ENCODE measurements around the gene XKR3.
"Not testable (repeated sequence)": the region's sequence is repeated elsewhere in the genome, so short reads cannot be mapped to it uniquely, and the experiment has no call there.

Gene XKR3

GRCh38 chr22:16827506-16827905, 2.3 kb upstream of the XKR3 start:
- Histone ChIP-seq H3K9me3 (ENCODE audit: control insufficient read depth, insufficient read depth, low read length) (no peaks in the 10 kb centered on the region), H3K4me1 (ENCODE audit: insufficient read depth, low read length) (peaks cover 12% of the 10 kb centered on the region), H3K36me3 (ENCODE audit: insufficient read depth, low read length) (no peaks in the 10 kb centered on the region), H3K9ac (ENCODE audit: low read depth, low read length) (no peak overlapping the region)

GRCh38 chr22:16819249-16819648, 6.0 kb downstream of the XKR3 start:
- H3K4me1 ChIP-seq (ENCODE audit: insufficient read depth, low read length): no peaks in the 10 kb centered on the region; the same call in 1 of the 2 replicates
- no peaks in the 10 kb centered on the region for H3K36me3 ChIP-seq (ENCODE audit: insufficient read depth, low read length)
- H3K9ac ChIP-seq (ENCODE audit: low read depth, low read length): no peak overlapping the region
- no peaks in the 10 kb centered on the region for H3K9me3 ChIP-seq (ENCODE audit: control insufficient read depth, insufficient read depth, low read length)

DNA sequence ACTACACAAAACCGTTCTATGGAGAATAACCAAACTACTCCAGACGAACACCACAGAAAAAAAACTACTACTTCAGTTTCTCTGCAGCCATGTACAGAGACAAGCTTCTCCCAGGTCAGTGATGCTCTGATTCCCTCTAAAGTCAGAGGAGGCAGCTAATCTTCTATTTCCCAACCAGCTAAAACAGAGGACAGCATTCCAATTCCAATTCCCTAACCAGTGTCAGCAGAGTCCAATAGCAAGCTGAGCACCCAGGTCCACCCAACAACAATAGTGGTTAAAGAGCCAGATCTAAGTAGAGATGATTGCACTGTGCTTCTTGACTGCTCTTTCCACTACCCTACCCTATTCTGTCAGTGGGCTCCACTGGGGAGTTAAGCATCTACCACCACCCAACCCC, 6.7 kb downstream of the XKR3 start:
- no peak overlapping the region for H3K9ac ChIP-seq (ENCODE audit: low read depth, low read length)
- no peaks in the 10 kb centered on the region for H3K9me3 ChIP-seq (ENCODE audit: control insufficient read depth, insufficient read depth, low read length)
- H3K4me1 ChIP-seq (ENCODE audit: insufficient read depth, low read length): no peaks in the 10 kb centered on the region; the same call in 1 of the 2 replicates
- H3K36me3 ChIP-seq (ENCODE audit: insufficient read depth, low read length): no peaks in the 10 kb centered on the region

- no peak overlapping the region for H3K9ac ChIP-seq (ENCODE audit: low read depth, low read length)
- H3K36me3 ChIP-seq (ENCODE audit: insufficient read depth, low read length): no peaks in the 10 kb centered on the region
Observed at GRCh38 chr22:16815073-16815472, 10.1 kb downstream of the XKR3 start.

GRCh38 chr22:16810188-16810802, 14.9 kb downstream of the XKR3 start:
- Histone ChIP-seq H3K36me3 (ENCODE audit: insufficient read depth, low read length) (no peaks in the 10 kb centered on the region), H3K4me1 (ENCODE audit: insufficient read depth, low read length) (peaks cover 11% of the 10 kb centered on the region), H3K9ac (ENCODE audit: low read depth, low read length) (no peak overlapping the region), H3K9me3 (ENCODE audit: control insufficient read depth, insufficient read depth, low read length) (no peaks in the 10 kb centered on the region)

More at GRCh38 chr22:16815073-16815472, 10.1 kb downstream of the XKR3 start:
- Histone ChIP-seq H3K9me3 (ENCODE audit: control insufficient read depth, insufficient read depth, low read length) (no peaks in the 10 kb centered on the region), H3K4me1 (ENCODE audit: insufficient read depth, low read length) (no peaks in the 10 kb centered on the region; the same call in 1 of the 2 replicates)

DNA sequence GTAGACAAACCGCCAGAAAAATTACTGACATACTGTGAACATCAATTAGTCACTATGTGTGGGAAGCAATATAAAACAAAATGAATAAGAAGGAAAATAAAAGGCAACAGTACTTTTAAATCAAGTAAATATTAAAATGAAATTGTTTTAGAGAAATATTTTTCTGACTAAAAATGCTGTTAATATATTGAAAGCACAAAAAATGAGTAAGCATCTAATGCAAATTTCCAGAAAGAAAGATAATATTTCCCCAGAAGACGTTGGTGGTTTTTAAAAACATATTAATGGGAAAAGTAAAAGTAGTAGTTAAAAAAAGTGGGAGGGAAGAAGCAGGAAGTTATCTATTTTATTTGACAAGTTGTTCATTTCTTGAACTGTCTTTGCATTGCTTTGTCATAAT, 16.5 kb downstream of the XKR3 start:
- Histone ChIP-seq H3K36me3 (ENCODE audit: insufficient read depth, low read length) (no peaks in the 10 kb centered on the region), H3K9me3 (ENCODE audit: control insufficient read depth, insufficient read depth, low read length) (no peaks in the 10 kb centered on the region)

DNA sequence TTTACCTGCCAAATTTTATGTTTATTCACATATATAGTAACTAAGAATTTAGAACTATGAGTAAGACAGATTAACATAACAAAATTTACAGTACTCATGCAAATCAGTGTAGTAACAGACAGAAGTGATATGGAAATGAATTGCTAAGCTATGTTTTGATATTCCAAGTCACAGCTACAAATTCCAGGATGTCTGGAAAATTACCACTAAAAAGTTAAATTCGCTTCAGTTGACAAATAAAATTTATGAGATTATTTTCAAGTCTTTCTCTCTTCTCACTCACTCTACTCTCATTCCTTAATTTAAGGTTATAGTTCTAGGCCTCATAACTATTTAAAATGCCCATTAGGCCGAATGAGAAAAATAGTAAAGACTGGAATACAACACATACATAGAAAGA, 18.1 kb downstream of the XKR3 start:
- H3K36me3 ChIP-seq (ENCODE audit: insufficient read depth, low read length): no peaks in the 10 kb centered on the region
- no peak overlapping the region for H3K9ac ChIP-seq (ENCODE audit: low read depth, low read length)
- H3K4me1 ChIP-seq (ENCODE audit: insufficient read depth, low read length): peaks cover 11% of the 10 kb centered on the region
- H3K9me3 ChIP-seq (ENCODE audit: control insufficient read depth, insufficient read depth, low read length): no peaks in the 10 kb centered on the region

More for the DNA sequence above, 16.5 kb downstream of the XKR3 start:
- no peak overlapping the region for H3K9ac ChIP-seq (ENCODE audit: low read depth, low read length)
- H3K4me1 ChIP-seq (ENCODE audit: insufficient read depth, low read length): peaks cover 11% of the 10 kb centered on the region

DNA sequence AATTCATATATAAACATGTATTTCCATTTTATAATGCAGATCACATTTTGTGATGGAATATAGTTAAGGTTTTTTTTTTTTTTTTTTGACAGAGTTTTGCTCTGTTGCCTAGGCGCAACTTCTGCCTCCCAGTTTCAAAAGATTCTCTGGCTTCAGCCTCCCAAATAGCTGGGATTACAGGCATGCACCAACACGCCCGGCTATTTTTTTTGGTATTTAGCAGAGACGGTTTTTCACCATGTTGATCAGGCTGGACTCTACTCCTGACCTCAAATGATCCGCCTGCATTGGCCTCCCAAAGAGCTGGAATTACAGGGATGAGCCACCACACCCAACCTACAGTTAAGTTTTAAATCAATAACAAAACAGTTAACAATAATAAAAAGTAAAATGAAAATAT, 18.8 kb downstream of the XKR3 start:
- no peaks in the 10 kb centered on the region for H3K36me3 ChIP-seq (ENCODE audit: insufficient read depth, low read length)
- peaks cover 11% of the 10 kb centered on the region for H3K4me1 ChIP-seq (ENCODE audit: insufficient read depth, low read length)

DNA sequence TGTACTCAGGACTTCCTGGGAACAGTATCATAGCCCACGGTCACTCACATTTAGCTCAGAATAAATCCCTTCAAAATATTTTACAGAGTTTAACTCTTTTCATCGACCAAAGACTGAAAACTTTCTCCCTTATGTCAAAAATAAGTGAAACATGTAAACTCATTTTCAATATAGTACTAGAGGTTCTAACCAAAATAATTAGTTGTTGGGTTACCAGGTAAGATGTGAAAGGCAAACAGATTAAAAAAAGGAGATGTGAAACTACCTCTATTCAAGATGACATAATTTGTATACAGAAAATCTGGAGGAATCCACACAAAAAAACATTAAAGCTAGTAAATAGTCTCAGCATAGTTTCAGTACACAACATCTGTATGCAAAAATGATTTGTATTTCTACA, 20.3 kb downstream of the XKR3 start:
- H3K9ac ChIP-seq (ENCODE audit: low read depth, low read length): no peak overlapping the region
- no peaks in the 10 kb centered on the region for H3K36me3 ChIP-seq (ENCODE audit: insufficient read depth, low read length)
- H3K9me3 ChIP-seq (ENCODE audit: control insufficient read depth, insufficient read depth, low read length): no peaks in the 10 kb centered on the region
- peaks cover 11% of the 10 kb centered on the region for H3K4me1 ChIP-seq (ENCODE audit: insufficient read depth, low read length)

More for the DNA sequence above, 18.8 kb downstream of the XKR3 start:
- H3K9me3 ChIP-seq (ENCODE audit: control insufficient read depth, insufficient read depth, low read length): no peaks in the 10 kb centered on the region
- H3K9ac ChIP-seq (ENCODE audit: low read depth, low read length): no peak overlapping the region; the same call in 1 of the 2 replicates

DNA sequence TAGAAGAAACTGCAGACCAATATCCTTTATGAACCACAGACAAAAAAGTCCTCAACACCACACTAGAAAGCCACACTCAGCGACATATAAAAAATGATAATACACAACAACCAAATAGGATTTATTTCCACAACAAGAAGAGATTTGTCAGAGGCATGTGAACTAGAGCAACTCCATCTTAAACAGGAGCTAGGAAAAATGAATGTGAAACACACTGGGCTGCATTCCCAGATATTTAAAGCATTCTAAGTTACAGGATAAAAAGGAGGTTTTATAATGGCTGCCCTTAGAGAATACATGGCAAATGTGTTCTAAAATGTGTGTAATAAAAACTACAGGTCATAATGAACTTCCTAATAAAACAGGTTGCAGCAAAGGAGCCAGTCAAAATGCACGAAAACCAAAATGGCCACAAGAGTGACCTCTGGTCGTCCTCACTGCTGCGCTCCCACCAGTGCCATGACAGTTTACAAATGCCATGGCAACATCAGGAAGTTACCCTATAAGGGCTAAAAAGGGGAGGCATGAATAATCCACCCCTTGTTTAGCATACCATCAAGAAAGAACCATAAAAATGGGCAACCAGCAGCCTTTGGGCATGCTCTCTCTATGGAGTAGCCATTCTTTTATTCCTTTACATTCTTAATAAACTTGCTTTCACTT, 21.8 kb downstream of the XKR3 start:
- peaks cover 11% of the 10 kb centered on the region for H3K4me1 ChIP-seq (ENCODE audit: insufficient read depth, low read length)
- H3K36me3 ChIP-seq (ENCODE audit: insufficient read depth, low read length): no peaks in the 10 kb centered on the region

GRCh38 chr22:16801571-16801970, 23.6 kb downstream of the XKR3 start:
- no peaks in the 10 kb centered on the region for H3K36me3 ChIP-seq (ENCODE audit: insufficient read depth, low read length)
- peaks cover 7% of the 10 kb centered on the region for H3K4me1 ChIP-seq (ENCODE audit: insufficient read depth, low read length)
- H3K9me3 ChIP-seq (ENCODE audit: control insufficient read depth, insufficient read depth, low read length): no peaks in the 10 kb centered on the region
- H3K9ac ChIP-seq (ENCODE audit: low read depth, low read length): no peak overlapping the region

More for the DNA sequence above, 21.8 kb downstream of the XKR3 start:
- Histone ChIP-seq H3K9me3 (ENCODE audit: control insufficient read depth, insufficient read depth, low read length) (no peaks in the 10 kb centered on the region), H3K9ac (ENCODE audit: low read depth, low read length) (no peak overlapping the region)

GRCh38 chr22:16801088-16801487, 24.1 kb downstream of the XKR3 start:
- no peaks in the 10 kb centered on the region for H3K36me3 ChIP-seq (ENCODE audit: insufficient read depth, low read length)
- H3K4me1 ChIP-seq (ENCODE audit: insufficient read depth, low read length): peaks cover 6% of the 10 kb centered on the region
- H3K9ac ChIP-seq (ENCODE audit: low read depth, low read length): no peak overlapping the region
- no peaks in the 10 kb centered on the region for H3K9me3 ChIP-seq (ENCODE audit: control insufficient read depth, insufficient read depth, low read length)

DNA sequence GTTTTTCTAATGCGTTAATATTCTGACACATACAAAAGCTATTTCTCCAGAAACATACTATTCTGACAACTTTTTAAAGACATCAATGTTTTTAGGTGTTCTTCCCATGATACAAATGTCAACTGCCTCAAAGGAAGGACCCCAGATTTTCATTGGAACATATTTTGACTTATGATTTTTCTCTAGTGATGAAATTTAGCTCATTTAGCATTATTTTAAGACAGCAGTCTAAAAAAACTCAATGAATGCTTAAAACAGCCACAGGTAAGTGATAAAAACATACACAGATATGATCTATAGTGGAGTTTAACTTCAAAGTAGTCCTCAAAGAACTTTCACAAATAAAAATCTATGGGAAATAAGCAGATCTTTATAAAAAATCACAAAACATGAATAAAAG, 24.9 kb downstream of the XKR3 start:
- H3K4me1 ChIP-seq (ENCODE audit: insufficient read depth, low read length): no peaks in the 10 kb centered on the region
- no peaks in the 10 kb centered on the region for H3K36me3 ChIP-seq (ENCODE audit: insufficient read depth, low read length)
- H3K9me3 ChIP-seq (ENCODE audit: control insufficient read depth, insufficient read depth, low read length): no peaks in the 10 kb centered on the region

GRCh38 chr22:16795504-16795903, 29.7 kb downstream of the XKR3 start:
- H3K4me1 ChIP-seq (ENCODE audit: insufficient read depth, low read length): peaks cover 11% of the 10 kb centered on the region; the same call in 1 of the 2 replicates
- not testable (repeated sequence) for H3K36me3 ChIP-seq (ENCODE audit: insufficient read depth, low read length); H3K9ac ChIP-seq (ENCODE audit: low read depth, low read length); H3K9me3 ChIP-seq (ENCODE audit: control insufficient read depth, insufficient read depth, low read length)

More for the DNA sequence above, 24.9 kb downstream of the XKR3 start:
- H3K9ac ChIP-seq (ENCODE audit: low read depth, low read length): no peak overlapping the region

DNA sequence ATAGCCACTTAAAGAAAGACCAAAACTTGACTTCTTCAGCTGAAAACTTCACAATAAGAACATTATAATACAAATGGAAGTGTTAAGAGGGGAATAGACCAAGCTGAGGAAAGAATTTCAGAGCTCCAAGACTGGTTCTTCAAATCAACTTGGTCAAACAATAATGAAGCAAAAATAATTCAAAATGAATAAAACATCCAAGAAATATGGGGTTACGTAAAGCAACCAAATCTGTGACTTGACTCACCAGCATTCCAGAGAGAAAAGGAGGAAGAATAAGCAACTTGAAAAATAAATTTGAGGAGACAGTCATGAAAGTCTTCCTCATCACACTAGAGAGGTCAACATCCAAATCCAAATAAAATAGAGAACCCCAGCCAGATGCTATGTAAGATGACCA, 31.4 kb downstream of the XKR3 start:
- Histone ChIP-seq H3K36me3 (ENCODE audit: insufficient read depth, low read length) (no peaks in the 10 kb centered on the region), H3K9me3 (ENCODE audit: control insufficient read depth, insufficient read depth, low read length) (no peaks in the 10 kb centered on the region), H3K9ac (ENCODE audit: low read depth, low read length) (no peak overlapping the region), H3K4me1 (ENCODE audit: insufficient read depth, low read length) (peaks cover 17% of the 10 kb centered on the region; the same call in 1 of the 2 replicates)

Data from ES-I3 (cell line).